HL-60 (cell line): ENCODE measurements around the gene RILPL2.

Experiments
- GABPA ChIP-seq: IDR thresholded peaks from 2 replicates; pipeline ENCODE4 v1.6.1; 2012; ENCODE audit warnings: low read depth
- TF ChIP-seq, protein P1 (sequence below): IDR thresholded peaks from one replicate; pipeline ENCODE4 v1.5.1; 2011; ENCODE audit warnings: low read length, control low read depth, inconsistent platforms; ENCODE audit not compliant: insufficient read depth

DNA sequence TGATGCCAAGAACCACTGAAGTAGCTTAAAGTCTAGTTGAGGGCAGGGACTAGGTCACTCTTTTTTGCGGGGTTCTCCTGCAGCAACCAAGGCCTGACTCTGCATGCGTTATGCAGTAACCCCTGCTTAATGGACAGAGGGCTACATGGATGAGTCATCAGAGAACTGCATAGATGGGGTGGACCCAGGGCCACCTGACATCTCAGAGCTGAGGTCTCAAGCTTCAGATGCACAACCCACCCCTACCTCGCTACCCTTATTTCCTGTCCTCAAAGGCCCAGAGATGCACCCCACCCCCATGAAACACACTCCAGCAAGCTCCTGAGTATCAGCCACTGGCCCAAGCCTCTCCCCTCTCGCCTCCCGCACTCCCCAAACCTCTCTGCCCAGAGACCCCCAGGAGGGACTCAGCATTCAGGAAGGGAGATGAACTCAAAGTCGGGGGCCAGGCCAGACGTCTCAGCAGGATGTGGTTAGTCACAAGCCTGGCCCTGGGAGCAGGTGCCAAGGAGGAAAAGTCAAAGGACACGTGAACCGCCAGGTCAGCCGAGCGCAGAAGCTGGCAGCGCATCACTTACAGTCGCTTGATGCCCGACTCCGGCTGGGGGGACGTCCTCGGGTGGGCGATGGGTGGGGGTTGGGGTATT lies 47.2 kb upstream of the RILPL2 start:
- TF ChIP-seq GABPA, result no peak
- TF ChIP-seq, protein P1, sequence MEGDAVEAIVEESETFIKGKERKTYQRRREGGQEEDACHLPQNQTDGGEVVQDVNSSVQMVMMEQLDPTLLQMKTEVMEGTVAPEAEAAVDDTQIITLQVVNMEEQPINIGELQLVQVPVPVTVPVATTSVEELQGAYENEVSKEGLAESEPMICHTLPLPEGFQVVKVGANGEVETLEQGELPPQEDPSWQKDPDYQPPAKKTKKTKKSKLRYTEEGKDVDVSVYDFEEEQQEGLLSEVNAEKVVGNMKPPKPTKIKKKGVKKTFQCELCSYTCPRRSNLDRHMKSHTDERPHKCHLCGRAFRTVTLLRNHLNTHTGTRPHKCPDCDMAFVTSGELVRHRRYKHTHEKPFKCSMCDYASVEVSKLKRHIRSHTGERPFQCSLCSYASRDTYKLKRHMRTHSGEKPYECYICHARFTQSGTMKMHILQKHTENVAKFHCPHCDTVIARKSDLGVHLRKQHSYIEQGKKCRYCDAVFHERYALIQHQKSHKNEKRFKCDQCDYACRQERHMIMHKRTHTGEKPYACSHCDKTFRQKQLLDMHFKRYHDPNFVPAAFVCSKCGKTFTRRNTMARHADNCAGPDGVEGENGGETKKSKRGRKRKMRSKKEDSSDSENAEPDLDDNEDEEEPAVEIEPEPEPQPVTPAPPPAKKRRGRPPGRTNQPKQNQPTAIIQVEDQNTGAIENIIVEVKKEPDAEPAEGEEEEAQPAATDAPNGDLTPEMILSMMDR, result no peak
